Measurements from ENCODE around the gene TEX48. TPM values are rescaled to one million over a fixed set of nuclear protein-coding genes. Genes with fewer than 3 reads are reported as not detected.

The TEX48 gene
- total RNA-seq, 1 experiment from 2014 or later = not detected

DNA sequence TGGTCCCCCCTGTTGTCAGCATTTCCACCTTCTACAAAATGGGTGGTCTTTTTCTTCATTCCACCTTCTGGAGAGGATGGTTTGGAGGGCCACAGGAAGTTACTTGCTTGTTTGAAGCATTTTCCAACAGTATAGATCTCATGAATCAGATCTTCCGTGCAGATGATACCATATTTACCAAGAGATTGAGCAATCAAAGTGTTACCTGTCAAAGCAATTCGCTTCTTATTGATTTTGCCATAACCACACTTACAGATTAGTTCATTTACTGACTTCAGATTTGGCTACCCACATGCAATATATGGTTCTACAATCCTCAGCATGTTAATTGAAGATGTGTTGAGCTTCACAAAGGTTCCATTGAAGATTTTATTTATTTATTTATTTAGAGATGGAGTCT lies 14.0 kb upstream of the TEX48 start (continued):
- TF ChIP-seq, protein P1, sequence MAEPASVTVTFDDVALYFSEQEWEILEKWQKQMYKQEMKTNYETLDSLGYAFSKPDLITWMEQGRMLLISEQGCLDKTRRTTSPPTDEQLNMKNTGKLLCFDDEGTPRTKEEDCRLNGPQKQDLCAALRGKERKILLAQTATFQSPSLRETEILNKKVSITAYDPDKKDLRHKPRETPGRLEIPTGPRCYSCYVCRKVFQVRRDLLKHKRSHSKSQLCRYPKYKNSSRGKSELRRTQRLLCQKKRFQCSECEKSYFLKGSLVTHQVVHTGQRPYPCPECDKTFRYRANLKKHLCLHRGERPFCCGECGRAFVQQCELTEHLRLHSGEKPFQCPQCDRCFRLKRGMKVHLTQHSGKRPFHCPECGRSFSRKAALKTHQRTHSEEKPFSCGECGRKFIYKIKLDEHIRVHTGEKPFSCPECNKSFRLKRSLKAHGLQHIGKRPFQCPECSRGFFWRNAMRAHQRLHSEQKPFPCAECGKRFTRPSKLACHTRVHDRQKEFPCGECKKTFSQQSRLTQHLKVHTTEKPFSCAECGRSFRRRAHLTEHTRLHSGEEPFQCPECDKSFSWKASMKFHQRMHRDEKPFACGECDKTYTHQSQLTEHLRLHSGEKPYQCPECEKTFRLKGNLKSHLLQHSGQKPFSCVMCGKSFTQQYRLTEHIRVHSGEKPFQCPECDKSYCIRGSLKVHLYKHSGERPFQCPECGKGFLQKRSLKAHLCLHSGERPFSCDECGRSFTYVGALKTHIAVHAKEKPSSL (CRISPR knock-in tag; conservative IDR thresholded peaks at IDR 0.05) = no peak
- TF ChIP-seq, protein P2, sequence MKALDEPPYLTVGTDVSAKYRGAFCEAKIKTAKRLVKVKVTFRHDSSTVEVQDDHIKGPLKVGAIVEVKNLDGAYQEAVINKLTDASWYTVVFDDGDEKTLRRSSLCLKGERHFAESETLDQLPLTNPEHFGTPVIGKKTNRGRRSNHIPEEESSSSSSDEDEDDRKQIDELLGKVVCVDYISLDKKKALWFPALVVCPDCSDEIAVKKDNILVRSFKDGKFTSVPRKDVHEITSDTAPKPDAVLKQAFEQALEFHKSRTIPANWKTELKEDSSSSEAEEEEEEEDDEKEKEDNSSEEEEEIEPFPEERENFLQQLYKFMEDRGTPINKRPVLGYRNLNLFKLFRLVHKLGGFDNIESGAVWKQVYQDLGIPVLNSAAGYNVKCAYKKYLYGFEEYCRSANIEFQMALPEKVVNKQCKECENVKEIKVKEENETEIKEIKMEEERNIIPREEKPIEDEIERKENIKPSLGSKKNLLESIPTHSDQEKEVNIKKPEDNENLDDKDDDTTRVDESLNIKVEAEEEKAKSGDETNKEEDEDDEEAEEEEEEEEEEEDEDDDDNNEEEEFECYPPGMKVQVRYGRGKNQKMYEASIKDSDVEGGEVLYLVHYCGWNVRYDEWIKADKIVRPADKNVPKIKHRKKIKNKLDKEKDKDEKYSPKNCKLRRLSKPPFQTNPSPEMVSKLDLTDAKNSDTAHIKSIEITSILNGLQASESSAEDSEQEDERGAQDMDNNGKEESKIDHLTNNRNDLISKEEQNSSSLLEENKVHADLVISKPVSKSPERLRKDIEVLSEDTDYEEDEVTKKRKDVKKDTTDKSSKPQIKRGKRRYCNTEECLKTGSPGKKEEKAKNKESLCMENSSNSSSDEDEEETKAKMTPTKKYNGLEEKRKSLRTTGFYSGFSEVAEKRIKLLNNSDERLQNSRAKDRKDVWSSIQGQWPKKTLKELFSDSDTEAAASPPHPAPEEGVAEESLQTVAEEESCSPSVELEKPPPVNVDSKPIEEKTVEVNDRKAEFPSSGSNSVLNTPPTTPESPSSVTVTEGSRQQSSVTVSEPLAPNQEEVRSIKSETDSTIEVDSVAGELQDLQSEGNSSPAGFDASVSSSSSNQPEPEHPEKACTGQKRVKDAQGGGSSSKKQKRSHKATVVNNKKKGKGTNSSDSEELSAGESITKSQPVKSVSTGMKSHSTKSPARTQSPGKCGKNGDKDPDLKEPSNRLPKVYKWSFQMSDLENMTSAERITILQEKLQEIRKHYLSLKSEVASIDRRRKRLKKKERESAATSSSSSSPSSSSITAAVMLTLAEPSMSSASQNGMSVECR (CRISPR knock-in tag; IDR thresholded peaks at IDR 0.05; ENCODE audit: borderline replicate concordance) = no peak
- TF ChIP-seq MXD4 (CRISPR knock-in tag; IDR thresholded peaks at IDR 0.05; ENCODE audit: borderline replicate concordance) (no peak), RORB (CRISPR knock-in tag; IDR thresholded peaks at IDR 0.05) (no peak), SMAD4 (CRISPR knock-in tag; IDR thresholded peaks at IDR 0.05) (no peak), KAT7 (CRISPR knock-in tag; IDR thresholded peaks at IDR 0.05; ENCODE audit: borderline replicate concordance) (no peak), ZNF416 (CRISPR knock-in tag; IDR thresholded peaks at IDR 0.05) (no peak)

DNA sequence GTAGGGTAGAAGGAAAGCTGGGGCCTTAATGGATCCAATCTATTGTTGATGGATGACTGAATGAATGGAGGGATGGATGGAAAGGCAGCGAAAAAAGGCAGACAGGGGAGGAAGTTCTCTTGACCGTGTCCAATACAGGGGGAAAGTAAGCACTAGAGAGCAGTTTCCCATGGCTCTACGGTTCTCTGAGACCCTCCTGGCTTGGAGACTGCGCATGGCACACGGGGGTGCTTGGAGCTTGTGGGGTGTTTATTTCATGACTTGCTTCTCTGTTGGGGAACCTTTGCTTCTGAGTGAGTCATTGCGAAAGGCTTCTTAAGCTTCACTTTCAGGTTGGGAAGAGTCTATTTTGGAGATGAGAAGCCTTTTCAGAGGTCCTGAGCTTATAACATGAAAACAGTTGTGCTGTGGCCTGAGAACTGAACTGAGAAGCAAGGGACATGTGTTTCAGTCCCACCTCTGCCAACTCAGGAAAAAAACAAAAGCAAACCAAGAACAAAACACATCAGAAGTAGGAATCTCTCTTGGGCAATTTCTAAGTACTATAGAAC lies 12.8 kb upstream of the TEX48 start:
- CTCF ChIA-PET = interaction anchor here (0.7 kb wide), 2 partner anchors 10 to 128 kb away, joined by 3 read pairs; no protein-coding TSS in a partner anchor
- TF ChIP-seq, protein P3, sequence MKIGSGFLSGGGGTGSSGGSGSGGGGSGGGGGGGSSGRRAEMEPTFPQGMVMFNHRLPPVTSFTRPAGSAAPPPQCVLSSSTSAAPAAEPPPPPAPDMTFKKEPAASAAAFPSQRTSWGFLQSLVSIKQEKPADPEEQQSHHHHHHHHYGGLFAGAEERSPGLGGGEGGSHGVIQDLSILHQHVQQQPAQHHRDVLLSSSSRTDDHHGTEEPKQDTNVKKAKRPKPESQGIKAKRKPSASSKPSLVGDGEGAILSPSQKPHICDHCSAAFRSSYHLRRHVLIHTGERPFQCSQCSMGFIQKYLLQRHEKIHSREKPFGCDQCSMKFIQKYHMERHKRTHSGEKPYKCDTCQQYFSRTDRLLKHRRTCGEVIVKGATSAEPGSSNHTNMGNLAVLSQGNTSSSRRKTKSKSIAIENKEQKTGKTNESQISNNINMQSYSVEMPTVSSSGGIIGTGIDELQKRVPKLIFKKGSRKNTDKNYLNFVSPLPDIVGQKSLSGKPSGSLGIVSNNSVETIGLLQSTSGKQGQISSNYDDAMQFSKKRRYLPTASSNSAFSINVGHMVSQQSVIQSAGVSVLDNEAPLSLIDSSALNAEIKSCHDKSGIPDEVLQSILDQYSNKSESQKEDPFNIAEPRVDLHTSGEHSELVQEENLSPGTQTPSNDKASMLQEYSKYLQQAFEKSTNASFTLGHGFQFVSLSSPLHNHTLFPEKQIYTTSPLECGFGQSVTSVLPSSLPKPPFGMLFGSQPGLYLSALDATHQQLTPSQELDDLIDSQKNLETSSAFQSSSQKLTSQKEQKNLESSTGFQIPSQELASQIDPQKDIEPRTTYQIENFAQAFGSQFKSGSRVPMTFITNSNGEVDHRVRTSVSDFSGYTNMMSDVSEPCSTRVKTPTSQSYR (CRISPR knock-in tag; IDR thresholded peaks at IDR 0.05) = no peak
- no peak for TF ChIP-seq SMAD4 (CRISPR knock-in tag; IDR thresholded peaks at IDR 0.05)
- no peak for TF ChIP-seq NR2C2 (CRISPR knock-in tag; IDR thresholded peaks at IDR 0.05)
- TF ChIP-seq, protein P4, sequence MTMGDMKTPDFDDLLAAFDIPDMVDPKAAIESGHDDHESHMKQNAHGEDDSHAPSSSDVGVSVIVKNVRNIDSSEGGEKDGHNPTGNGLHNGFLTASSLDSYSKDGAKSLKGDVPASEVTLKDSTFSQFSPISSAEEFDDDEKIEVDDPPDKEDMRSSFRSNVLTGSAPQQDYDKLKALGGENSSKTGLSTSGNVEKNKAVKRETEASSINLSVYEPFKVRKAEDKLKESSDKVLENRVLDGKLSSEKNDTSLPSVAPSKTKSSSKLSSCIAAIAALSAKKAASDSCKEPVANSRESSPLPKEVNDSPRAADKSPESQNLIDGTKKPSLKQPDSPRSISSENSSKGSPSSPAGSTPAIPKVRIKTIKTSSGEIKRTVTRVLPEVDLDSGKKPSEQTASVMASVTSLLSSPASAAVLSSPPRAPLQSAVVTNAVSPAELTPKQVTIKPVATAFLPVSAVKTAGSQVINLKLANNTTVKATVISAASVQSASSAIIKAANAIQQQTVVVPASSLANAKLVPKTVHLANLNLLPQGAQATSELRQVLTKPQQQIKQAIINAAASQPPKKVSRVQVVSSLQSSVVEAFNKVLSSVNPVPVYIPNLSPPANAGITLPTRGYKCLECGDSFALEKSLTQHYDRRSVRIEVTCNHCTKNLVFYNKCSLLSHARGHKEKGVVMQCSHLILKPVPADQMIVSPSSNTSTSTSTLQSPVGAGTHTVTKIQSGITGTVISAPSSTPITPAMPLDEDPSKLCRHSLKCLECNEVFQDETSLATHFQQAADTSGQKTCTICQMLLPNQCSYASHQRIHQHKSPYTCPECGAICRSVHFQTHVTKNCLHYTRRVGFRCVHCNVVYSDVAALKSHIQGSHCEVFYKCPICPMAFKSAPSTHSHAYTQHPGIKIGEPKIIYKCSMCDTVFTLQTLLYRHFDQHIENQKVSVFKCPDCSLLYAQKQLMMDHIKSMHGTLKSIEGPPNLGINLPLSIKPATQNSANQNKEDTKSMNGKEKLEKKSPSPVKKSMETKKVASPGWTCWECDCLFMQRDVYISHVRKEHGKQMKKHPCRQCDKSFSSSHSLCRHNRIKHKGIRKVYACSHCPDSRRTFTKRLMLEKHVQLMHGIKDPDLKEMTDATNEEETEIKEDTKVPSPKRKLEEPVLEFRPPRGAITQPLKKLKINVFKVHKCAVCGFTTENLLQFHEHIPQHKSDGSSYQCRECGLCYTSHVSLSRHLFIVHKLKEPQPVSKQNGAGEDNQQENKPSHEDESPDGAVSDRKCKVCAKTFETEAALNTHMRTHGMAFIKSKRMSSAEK (CRISPR knock-in tag; IDR thresholded peaks at IDR 0.05; ENCODE audit: borderline replicate concordance) = no peak
- no peak for TF ChIP-seq KAT7 (CRISPR knock-in tag; IDR thresholded peaks at IDR 0.05; ENCODE audit: borderline replicate concordance)
- TF ChIP-seq TP53 (CRISPR knock-in tag; IDR thresholded peaks at IDR 0.05) = no peak
- TF ChIP-seq, protein P5, sequence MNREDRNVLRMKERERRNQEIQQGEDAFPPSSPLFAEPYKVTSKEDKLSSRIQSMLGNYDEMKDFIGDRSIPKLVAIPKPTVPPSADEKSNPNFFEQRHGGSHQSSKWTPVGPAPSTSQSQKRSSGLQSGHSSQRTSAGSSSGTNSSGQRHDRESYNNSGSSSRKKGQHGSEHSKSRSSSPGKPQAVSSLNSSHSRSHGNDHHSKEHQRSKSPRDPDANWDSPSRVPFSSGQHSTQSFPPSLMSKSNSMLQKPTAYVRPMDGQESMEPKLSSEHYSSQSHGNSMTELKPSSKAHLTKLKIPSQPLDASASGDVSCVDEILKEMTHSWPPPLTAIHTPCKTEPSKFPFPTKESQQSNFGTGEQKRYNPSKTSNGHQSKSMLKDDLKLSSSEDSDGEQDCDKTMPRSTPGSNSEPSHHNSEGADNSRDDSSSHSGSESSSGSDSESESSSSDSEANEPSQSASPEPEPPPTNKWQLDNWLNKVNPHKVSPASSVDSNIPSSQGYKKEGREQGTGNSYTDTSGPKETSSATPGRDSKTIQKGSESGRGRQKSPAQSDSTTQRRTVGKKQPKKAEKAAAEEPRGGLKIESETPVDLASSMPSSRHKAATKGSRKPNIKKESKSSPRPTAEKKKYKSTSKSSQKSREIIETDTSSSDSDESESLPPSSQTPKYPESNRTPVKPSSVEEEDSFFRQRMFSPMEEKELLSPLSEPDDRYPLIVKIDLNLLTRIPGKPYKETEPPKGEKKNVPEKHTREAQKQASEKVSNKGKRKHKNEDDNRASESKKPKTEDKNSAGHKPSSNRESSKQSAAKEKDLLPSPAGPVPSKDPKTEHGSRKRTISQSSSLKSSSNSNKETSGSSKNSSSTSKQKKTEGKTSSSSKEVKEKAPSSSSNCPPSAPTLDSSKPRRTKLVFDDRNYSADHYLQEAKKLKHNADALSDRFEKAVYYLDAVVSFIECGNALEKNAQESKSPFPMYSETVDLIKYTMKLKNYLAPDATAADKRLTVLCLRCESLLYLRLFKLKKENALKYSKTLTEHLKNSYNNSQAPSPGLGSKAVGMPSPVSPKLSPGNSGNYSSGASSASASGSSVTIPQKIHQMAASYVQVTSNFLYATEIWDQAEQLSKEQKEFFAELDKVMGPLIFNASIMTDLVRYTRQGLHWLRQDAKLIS (CRISPR knock-in tag; IDR thresholded peaks at IDR 0.05; ENCODE audit: borderline replicate concordance) = no peak
- no peak for TF ChIP-seq SMAD3 (CRISPR knock-in tag; IDR thresholded peaks at IDR 0.05; ENCODE audit: borderline replicate concordance)
- no peak for TF ChIP-seq ELF4 (CRISPR knock-in tag; IDR thresholded peaks at IDR 0.05; ENCODE audit: low read depth)
- no peak for TF ChIP-seq SP1 (CRISPR knock-in tag; conservative IDR thresholded peaks at IDR 0.05)

More for the DNA sequence above, 12.8 kb upstream of the TEX48 start:
- H3K36me3 Mint-ChIP-seq = no peaks in the 10 kb centered on the region
- peaks cover 8% of the 10 kb centered on the region for H3K4me1 Mint-ChIP-seq
- no peak overlapping the region for H3K27ac Mint-ChIP-seq
- POLR2A ChIA-PET = no interaction called here
- no peak for ATAC-seq
- peaks cover 50% of the 10 kb centered on the region for H3K27me3 Mint-ChIP-seq (ENCODE audit: low read depth)
- DNase-seq (ENCODE audit: low spot score) = no peak
- H3K9me3 Mint-ChIP-seq = no peaks in the 10 kb centered on the region
- no peak overlapping the region for H3K4me3 Mint-ChIP-seq
